SK-N-SH (cell line): ENCODE results near the gene MAP2K2. TPM values are rescaled to one million over a fixed set of nuclear protein-coding genes. Genes with fewer than 3 reads are reported as not detected.

ENCODE experiments used
- CTCF ChIA-PET: fragments of 300-600, 350-600 bp; formaldehyde crosslinking; extraction: SDS; loops from one replicate; lab custom pipeline; 2021; lab: Yijun Ruan, JAX
- POLR2A ChIA-PET: fragments of 350-600 bp; sonication (Branson Sonifier 250); formaldehyde crosslinking; extraction: SDS; loops from one replicate; lab custom pipeline; 2020; ENCODE audit warnings: antibody characterized with exemption, inconsistent platforms; lab: Yijun Ruan, JAX
- DNase-seq: peaks from one replicate; pipeline ENCODE4 v3.0.0; 2012
- H2AFZ ChIP-seq: fragments of 200-600 bp; sonication (generic); 2 replicates; pipeline ENCODE4 v1.8.1; 2016; ENCODE audit warnings: antibody characterized with exemption, mild to moderate bottlenecking, low read depth
- H3F3A ChIP-seq: fragments of 200-600 bp; sonication (generic); replicated peaks from 2 replicates; pipeline ENCODE3; 2016; ENCODE audit warnings: antibody characterized with exemption, mild to moderate bottlenecking; ENCODE audit not compliant: insufficient read depth
- H3K27ac ChIP-seq, 2 experiments: fragments of 200-500 bp in 1 of 2; fragments of 200-600 bp in 1 of 2; sonication (Bioruptor generic) in 1 of 2; sonication (generic), shearing (Covaris generic) in 1 of 2; 2 replicates each; pipeline versions ENCODE4 v1.5.1 to v1.6.1; 2014 to 2016; ENCODE audit warnings: low read depth in 2 of 2, inconsistent platforms in 1 of 2, low read length in 1 of 2, mild to moderate bottlenecking in 1 of 2, mixed read lengths in 1 of 2
- H3K27me3 ChIP-seq: fragments of 200-600 bp; sonication (generic), shearing (Covaris generic); 2 replicates; pipeline ENCODE4 v1.6.1; 2016; ENCODE audit warnings: mixed run types; ENCODE audit not compliant: insufficient read depth
- H3K36me3 ChIP-seq, 2 experiments: fragments of 200-500 bp in 1 of 2; fragments of 200-600 bp in 1 of 2; sonication (Bioruptor generic) in 1 of 2; sonication (generic) in 1 of 2; replicated peaks in 1 of 2; 2 replicates each; pipeline versions ENCODE3 to v1.5.1; 2014 to 2016; ENCODE audit warnings: low read length in 1 of 2, mild to moderate bottlenecking in 1 of 2; ENCODE audit not compliant: insufficient read depth in 2 of 2, control insufficient read depth in 1 of 2
- H3K4me1 ChIP-seq, 2 experiments: fragments of 200-500 bp in 1 of 2; fragments of 200-600 bp in 1 of 2; sonication (Bioruptor generic) in 1 of 2; sonication (generic), shearing (Covaris generic) in 1 of 2; 2 replicates each; pipeline versions ENCODE4 v1.5.1 to v1.6.1; 2014 to 2016; ENCODE audit warnings: low read depth in 1 of 2, low read length in 1 of 2, mixed run types in 1 of 2; ENCODE audit not compliant: insufficient read depth in 2 of 2, control insufficient read depth in 1 of 2
- H3K4me2 ChIP-seq: fragments of 200-600 bp; sonication (generic), shearing (Covaris generic); 2 replicates; pipeline ENCODE4 v1.6.1; 2017; ENCODE audit warnings: mixed run types
- H3K4me3 ChIP-seq, 2 experiments: fragments of 200-500 bp in 1 of 2; fragments of 200-600 bp in 1 of 2; sonication (Bioruptor generic) in 1 of 2; sonication (generic), shearing (Covaris generic) in 1 of 2; 2 replicates each; pipeline versions ENCODE4 v1.5.1 to v1.8.1; 2014 to 2016; ENCODE audit warnings: low read depth in 2 of 2, inconsistent platforms in 1 of 2, low read length in 1 of 2, mild to moderate bottlenecking in 1 of 2, mixed read lengths in 1 of 2, moderate library complexity in 1 of 2
- H3K79me2 ChIP-seq: fragments of 200-600 bp; sonication (generic); 2 replicates; pipeline ENCODE4 v1.8.1; 2017; ENCODE audit warnings: mild to moderate bottlenecking; ENCODE audit not compliant: insufficient read depth
- H3K9ac ChIP-seq: fragments of 200-600 bp; sonication (generic); 2 replicates; pipeline ENCODE4 v1.6.1; 2017; ENCODE audit warnings: mixed run types
- H3K9me2 ChIP-seq: fragments of 200-600 bp; sonication (generic); 2 replicates; pipeline ENCODE4 v1.6.1; 2017; ENCODE audit warnings: mixed run types
- H3K9me3 ChIP-seq: fragments of 200-600 bp; sonication (generic); 2 replicates; pipeline ENCODE4 v1.6.1; 2017; ENCODE audit warnings: mixed run types, mild to moderate bottlenecking, moderate library complexity
- H4K20me1 ChIP-seq: fragments of 200-600 bp; sonication (generic); 2 replicates; pipeline ENCODE4 v1.6.1; 2017; ENCODE audit warnings: mild to moderate bottlenecking, mixed run types; ENCODE audit not compliant: insufficient read depth
- CHD2 ChIP-seq: fragments of 150-350 bp; IDR thresholded peaks from 2 replicates; pipeline ENCODE4 v1.6.1; 2018; ENCODE audit warnings: low read length; ENCODE audit not compliant: partially characterized antibody
- EP300 ChIP-seq, 2 experiments: IDR thresholded peaks; 2 replicates each; pipeline versions ENCODE4 v1.4.0 to v1.6.1; 2012; ENCODE audit warnings: borderline replicate concordance in 1 of 2, low read depth in 1 of 2, low read length in 1 of 2
- GATA2 ChIP-seq: sonication (generic); formaldehyde crosslinking; IDR thresholded peaks from 2 replicates; pipeline ENCODE4 v1.5.0; 2020; ENCODE audit warnings: mild to moderate bottlenecking, missing genetic modification reagents
- JUND ChIP-seq: IDR thresholded peaks from 2 replicates; pipeline ENCODE4 v1.4.0; 2012
- MAX ChIP-seq: IDR thresholded peaks from 2 replicates; pipeline ENCODE4 v1.4.0; 2012; ENCODE audit warnings: low read depth
- NFIC ChIP-seq: IDR thresholded peaks from 2 replicates; pipeline ENCODE4 v1.4.0; 2012; ENCODE audit warnings: borderline replicate concordance
- NRF1 ChIP-seq: IDR thresholded peaks from 2 replicates; pipeline ENCODE4 v1.6.1; 2012; ENCODE audit warnings: low read depth, mild to moderate bottlenecking, low read length
- POLR2AphosphoS5 ChIP-seq: IDR thresholded peaks from 2 replicates; pipeline ENCODE4 v1.6.1; 2012; ENCODE audit warnings: low read depth, low read length
- RCOR1 ChIP-seq: fragments of 150-350 bp; IDR thresholded peaks from 2 replicates; pipeline ENCODE4 v1.6.1; 2017; ENCODE audit warnings: antibody characterized with exemption, low read length
- REST ChIP-seq: IDR thresholded peaks from 2 replicates; pipeline ENCODE4 v1.6.1; 2012; ENCODE audit warnings: mild to moderate bottlenecking, low read depth, low read length, moderate library complexity
- SIN3A ChIP-seq: IDR thresholded peaks from 2 replicates; pipeline ENCODE4 v1.6.1; 2012; ENCODE audit warnings: low read depth, mild to moderate bottlenecking, low read length, moderate library complexity, borderline replicate concordance
- TCF12 ChIP-seq: IDR thresholded peaks from 2 replicates; pipeline ENCODE4 v1.4.0; 2012
- USF1 ChIP-seq: IDR thresholded peaks from 2 replicates; pipeline ENCODE4 v1.4.0; 2012; ENCODE audit warnings: low read depth, borderline replicate concordance
- USF2 ChIP-seq: fragments of 150-350 bp; IDR thresholded peaks from 2 replicates; pipeline ENCODE4 v1.6.1; 2017; ENCODE audit warnings: antibody characterized with exemption, low read length, low read depth, borderline replicate concordance
- ZBTB33 ChIP-seq: IDR thresholded peaks from 2 replicates; pipeline ENCODE4 v1.4.0; 2012; ENCODE audit warnings: low read depth, borderline replicate concordance
- WGBS: methylation state at CpG from one replicate; pipeline ENCODE4 v1.1.6; 2017; ENCODE audit warnings: low lambda C conversion rate; 5-methylcytosine and 5-hydroxymethylcytosine counted together
- polyA plus RNA-seq, 3 experiments: library from polyadenylated mRNA; depleted of rRNA; stranded (reverse); fragments of >200 nt; gene quantifications; 2 replicates each; pipeline ENCODE4 v1.2.3, GENCODE V29; 2012
- TF ChIP-seq, protein P1 (sequence below): fragments of 150-350 bp; IDR thresholded peaks from 2 replicates; pipeline ENCODE4 v1.6.1; 2016; ENCODE audit warnings: mild to moderate bottlenecking, low read depth, low read length

MAP2K2 gene
- polyA plus RNA-seq, 1 of the 3 experiments (the other 2 are of a cell fraction), result 114 TPM

- H4K20me1 ChIP-seq, result no peaks in the 10 kb centered on the region
- no peaks in the 10 kb centered on the region for H3K79me2 ChIP-seq
- TF ChIP-seq USF2 (no peak), TCF12 (no peak), MAX (no peak), ZBTB33 (no peak), CHD2 (no peak), POLR2AphosphoS5 (no peak), USF1 (no peak), RCOR1 (no peak), SIN3A (no peak), EP300 (IDR thresholded peaks at IDR 0.05; ENCODE audit: borderline replicate concordance in 1 of 2, low read depth in 1 of 2, low read length in 1 of 2) (no peak)
- TF ChIP-seq, protein P1, sequence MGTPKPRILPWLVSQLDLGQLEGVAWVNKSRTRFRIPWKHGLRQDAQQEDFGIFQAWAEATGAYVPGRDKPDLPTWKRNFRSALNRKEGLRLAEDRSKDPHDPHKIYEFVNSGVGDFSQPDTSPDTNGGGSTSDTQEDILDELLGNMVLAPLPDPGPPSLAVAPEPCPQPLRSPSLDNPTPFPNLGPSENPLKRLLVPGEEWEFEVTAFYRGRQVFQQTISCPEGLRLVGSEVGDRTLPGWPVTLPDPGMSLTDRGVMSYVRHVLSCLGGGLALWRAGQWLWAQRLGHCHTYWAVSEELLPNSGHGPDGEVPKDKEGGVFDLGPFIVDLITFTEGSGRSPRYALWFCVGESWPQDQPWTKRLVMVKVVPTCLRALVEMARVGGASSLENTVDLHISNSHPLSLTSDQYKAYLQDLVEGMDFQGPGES, result no peak
- DNase-seq, result no peak
- no peaks in the 10 kb centered on the region for H3K9me3 ChIP-seq
- H3K4me1 ChIP-seq, result no peaks in the 10 kb centered on the region
- H3K27ac ChIP-seq, result no peak overlapping the region
- peaks cover 4 to 42% of the 10 kb centered on the region in 2 experiments for H3K36me3 ChIP-seq
- no peaks in the 10 kb centered on the region for H3K9me2 ChIP-seq
- 95% methylated on average over 7 of the region's 18 CpGs for WGBS
- ChIA-PET CTCF (interaction anchor here (0.6 to 1.3 kb wide), 4 partner anchors 17 to 887 kb away, joined by 3 read pairs; no protein-coding TSS in a partner anchor), POLR2A (no interaction called here)
- no peaks in the 10 kb centered on the region for H3F3A ChIP-seq
- no peak overlapping the region for H3K4me3 ChIP-seq
- no peaks in the 10 kb centered on the region for H3K27me3 ChIP-seq
- H2AFZ ChIP-seq, result no peak overlapping the region
- H3K4me2 ChIP-seq, result no peak overlapping the region
- H3K9ac ChIP-seq, result no peak overlapping the region
Measured at GRCh38 chr19:4098493-4098892, 25.4 kb downstream of the MAP2K2 start.

DNA sequence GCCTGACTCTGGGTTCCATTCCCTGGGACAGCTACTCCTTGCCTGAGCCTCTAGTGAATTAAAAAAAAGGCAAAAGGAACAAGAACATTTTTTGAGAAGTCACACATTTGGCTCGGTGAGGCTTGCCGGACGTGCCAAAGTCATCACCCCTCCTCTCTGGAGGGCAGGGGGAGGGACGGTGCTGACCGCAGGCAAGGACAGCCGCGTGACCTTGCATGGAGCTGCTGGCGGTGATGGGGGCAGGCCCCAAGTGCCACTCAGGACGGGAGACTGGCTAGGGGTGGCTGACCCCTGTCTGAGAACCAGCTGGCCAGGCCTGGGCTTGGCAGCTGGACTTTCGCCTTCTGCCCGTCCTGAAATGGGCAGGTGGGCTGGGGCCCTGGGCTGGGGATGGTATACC, 26.4 kb downstream of the MAP2K2 start:
- no peaks in the 10 kb centered on the region for H3F3A ChIP-seq
- H3K9me2 ChIP-seq, result no peaks in the 10 kb centered on the region
- H3K9me3 ChIP-seq, result no peaks in the 10 kb centered on the region
- no peaks in the 10 kb centered on the region for H3K4me1 ChIP-seq
- H3K4me2 ChIP-seq, result no peak overlapping the region
- no peak for DNase-seq
- H3K36me3 ChIP-seq, result peaks cover 4 to 40% of the 10 kb centered on the region in 2 experiments
- no peak overlapping the region for H2AFZ ChIP-seq
- CTCF ChIA-PET, result interaction anchor here (1.3 kb wide), 1 partner anchor 42 kb away, joined by 3 read pairs; no protein-coding TSS in a partner anchor
- POLR2A ChIA-PET, result no interaction called here
- no peaks in the 10 kb centered on the region for H4K20me1 ChIP-seq
- no peak overlapping the region for H3K4me3 ChIP-seq
- H3K9ac ChIP-seq, result no peak overlapping the region
- H3K27me3 ChIP-seq, result no peaks in the 10 kb centered on the region
- WGBS, result 94% methylated on average over 8 of the region's 11 CpGs
- no peaks in the 10 kb centered on the region for H3K79me2 ChIP-seq
- H3K27ac ChIP-seq, result no peak overlapping the region
- no peak for TF ChIP-seq NRF1
- no peak for TF ChIP-seq EP300 (IDR thresholded peaks at IDR 0.05; ENCODE audit: borderline replicate concordance in 1 of 2, low read depth in 1 of 2, low read length in 1 of 2)
- no peak for TF ChIP-seq GATA2
- no peak for TF ChIP-seq POLR2AphosphoS5
- TF ChIP-seq JUND, result no peak
- no peak for TF ChIP-seq CHD2
- no peak for TF ChIP-seq REST
- no peak for TF ChIP-seq USF2
- TF ChIP-seq NFIC, result no peak
